CD4-positive, alpha-beta T cell treated with Interleukin-1 beta for 1 hour (primary cell): ENCODE data around the gene TRIP11.

Source experiments
- DNase-seq, 2 donors: peaks; one replicate each; pipeline ENCODE4 v3.0.0-alpha.2; 2020 to 2022

Gene TRIP11

GRCh38 chr14:92009604-92010003, 30.3 kb downstream of the TRIP11 start:
- DNase-seq = no peak

DNA sequence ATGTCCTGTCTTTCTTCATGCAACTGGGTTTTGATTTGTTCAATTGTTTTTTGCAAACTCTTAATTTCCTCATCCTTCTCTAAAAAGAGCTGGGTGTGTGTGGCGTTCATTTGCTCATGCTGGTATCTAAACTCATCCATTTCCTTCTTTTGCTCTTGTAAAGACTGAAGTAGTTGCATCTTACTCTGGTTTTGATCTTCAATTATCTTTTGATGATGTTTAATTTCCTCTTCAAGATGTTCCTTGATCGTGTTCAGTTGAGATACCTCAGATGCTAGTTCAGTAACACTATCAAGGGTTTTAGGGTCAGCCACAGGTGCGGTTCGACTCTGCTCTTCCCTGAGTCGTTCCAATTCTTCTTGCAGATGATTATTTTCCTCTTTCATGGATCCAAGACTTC, 34.8 kb downstream of the TRIP11 start:
- peak in 1 of 2 donors; percentile 1 for DNase-seq

DNA sequence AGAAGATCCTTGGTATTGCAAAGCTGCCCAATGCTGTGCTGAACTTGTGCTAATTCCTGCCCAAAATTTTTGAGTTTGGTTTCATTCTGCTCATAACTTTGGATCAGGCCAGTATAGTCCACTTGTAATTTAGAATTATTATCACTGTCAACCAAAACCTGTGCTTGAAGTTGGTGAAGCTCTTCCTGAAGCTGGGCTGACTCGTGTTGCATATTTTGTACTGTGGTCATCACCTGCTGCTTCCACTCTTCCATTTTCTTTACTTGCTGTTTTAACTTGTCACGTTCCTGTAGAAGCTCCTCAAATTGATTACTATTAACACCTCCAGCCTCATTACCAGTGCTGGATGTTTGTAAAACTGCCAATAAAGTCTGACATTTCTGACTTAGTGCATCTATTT, 35.8 kb downstream of the TRIP11 start:
- no peak for DNase-seq

DNA sequence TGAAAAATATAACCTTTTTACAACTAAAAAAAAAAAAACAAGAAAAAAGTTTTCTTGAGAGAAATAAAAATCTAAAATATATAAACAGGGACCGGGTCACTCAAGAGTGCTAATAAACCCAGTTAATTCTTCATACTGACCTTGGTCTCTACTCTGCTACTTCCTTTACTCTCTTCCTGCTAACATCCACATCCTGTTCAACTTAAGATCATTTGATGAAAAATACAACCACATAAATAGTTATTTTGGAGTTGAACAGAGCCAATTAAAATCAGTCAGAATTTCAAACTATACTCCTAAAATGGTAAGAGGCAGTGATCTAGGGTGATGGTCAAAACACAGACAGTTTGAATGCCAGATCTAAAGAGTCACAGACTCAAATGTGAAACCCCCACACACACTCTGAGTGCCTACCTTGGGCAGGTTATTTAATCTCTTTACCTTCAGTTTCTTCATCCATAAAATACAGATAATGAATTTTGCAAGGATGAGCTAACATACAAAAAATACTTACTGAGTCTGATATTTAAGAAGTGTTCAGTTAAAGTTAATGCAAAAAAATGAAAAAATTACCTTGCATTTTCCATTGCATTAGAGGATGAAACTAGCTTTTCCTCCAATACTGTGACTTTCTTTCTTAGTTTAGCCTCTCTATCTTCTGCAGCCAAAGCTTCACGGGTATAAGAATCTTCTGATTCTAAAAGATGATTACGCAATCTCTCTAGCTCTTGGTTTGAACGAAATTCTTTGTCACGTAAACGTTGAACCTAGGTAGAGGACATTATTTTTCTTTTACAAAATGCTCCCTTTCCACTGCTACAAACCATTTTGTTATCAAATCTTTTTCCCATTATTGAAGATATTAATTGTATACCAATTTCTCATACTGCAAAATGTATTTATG, 40.9 kb downstream of the TRIP11 start:
- DNase-seq = peak in 1 of 2 donors; percentile 2

DNA sequence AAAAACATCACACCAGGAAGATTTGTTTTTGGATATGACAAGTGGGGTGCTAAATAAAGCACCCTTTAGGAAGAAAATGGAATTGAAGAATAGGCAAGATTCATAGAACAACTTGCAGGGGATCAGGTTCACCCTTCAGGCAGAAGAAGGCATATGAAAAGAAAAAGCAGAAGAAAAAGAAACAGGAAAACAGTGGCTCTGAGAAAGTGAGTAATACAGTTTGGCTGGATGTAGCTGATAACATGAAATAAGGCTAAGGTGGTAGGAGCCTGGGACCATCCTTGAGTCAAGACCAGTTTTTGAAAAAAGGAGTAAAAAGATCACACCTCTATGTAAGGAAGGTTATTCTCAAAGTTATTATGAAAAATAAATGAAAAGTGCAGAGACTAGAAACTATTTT, 42.4 kb downstream of the TRIP11 start:
- no peak for DNase-seq

DNA sequence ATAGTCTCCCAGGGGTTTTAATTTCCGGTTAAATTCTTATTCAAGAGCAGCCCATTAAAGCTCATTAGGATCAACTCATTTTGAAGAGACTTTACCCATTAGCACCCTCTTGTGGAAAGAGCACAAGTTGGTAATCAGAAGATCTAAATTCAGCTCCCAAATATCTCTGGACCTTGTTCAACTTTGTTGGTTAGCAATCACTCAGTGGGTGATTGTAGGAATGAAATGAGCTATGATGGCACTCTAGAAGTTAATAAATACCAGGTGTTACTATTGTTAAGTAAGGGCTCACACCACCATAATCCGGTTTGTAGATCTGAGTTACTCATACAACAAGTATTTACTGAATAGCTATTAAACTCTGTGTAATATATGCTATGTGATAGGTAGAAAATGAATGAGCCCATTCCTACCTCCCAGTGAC, 42.9 kb downstream of the TRIP11 start:
- DNase-seq = peak in 1 of 2 donors; percentile 50

DNA sequence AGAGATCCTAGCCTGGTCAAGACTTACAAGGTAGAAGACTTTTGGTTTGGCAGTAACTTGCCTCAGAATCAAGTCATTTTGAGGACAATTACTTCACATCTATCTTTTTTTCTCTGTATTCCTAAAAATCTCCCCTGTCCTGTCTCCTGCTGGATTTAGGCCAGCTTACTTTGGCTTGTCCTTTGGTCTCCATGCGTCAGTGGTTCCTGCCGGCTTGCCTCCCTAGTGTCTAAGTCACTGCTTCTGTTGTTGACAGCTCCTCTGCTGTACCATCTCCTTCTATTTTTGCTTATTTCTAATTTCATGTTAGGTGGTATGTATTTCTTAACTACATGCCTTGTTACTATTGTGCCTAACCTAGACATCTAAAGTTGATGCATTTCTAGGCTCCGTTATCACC, 52.7 kb downstream of the TRIP11 start:
- no peak for DNase-seq

- no peak for DNase-seq
Measured at GRCh38 chr14:91985521-91986255, 54.2 kb downstream of the TRIP11 start.

- DNase-seq = no peak
Measured at GRCh38 chr14:91985008-91985407, 54.9 kb downstream of the TRIP11 start.

DNA sequence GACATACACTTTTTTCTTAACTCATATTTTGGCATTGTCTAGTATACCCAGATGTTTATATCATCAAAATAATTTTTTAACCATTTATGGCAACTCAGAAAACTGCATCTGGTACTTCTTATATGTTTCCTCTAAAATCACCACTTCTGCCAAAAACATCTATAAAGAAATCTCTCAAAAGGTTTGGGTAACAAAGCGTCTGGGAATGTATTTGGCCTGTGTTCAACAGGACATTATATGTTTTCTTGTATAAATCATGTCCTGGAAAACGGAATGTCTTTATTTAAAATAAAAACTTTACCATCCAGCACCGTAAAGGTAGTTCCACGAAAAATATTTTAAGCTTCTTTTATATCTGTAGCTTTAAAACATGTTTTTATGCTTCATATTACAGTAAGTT, 56.3 kb downstream of the TRIP11 start:
- no peak for DNase-seq

DNA sequence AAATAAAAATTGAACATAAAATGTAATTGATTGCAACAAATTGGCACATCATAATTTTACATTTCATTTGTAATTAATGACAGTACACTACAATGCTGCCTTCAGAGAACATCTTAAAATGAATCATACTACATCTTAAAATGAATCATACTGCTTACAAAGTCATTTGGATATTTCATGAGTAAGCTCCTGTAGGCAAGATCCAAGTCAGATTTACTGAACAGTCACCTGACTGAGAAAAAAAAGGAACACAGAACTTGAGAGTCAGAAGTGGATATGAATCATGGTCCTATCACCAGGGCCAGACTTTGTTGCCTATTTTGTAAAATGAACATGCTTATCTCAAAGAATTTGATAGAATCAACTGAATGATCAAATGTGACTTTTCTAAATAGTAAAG, 59.7 kb downstream of the TRIP11 start:
- no peak for DNase-seq

- DNase-seq = no peak
Measured at GRCh38 chr14:91977884-91978283, 62.0 kb downstream of the TRIP11 start.

DNA sequence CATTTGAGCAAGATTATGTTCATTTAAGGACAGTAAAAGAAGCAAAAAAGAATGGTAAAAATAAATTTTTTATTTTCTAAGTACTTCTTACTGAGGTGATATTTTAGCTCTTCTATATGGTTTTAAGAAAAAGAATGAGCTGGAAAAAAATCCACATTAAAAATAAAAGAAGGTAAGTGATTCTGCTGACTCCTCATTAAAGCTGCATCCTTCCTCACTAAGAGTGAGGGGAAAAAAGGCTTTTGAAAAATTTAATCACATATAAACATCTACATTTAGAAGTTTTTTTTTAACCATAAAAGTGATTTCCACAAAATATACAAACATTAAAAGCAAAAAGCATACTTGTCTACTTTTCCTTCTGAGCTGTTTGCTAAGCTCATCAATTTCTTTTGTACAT, 64.1 kb downstream of the TRIP11 start:
- DNase-seq = no peak

DNA sequence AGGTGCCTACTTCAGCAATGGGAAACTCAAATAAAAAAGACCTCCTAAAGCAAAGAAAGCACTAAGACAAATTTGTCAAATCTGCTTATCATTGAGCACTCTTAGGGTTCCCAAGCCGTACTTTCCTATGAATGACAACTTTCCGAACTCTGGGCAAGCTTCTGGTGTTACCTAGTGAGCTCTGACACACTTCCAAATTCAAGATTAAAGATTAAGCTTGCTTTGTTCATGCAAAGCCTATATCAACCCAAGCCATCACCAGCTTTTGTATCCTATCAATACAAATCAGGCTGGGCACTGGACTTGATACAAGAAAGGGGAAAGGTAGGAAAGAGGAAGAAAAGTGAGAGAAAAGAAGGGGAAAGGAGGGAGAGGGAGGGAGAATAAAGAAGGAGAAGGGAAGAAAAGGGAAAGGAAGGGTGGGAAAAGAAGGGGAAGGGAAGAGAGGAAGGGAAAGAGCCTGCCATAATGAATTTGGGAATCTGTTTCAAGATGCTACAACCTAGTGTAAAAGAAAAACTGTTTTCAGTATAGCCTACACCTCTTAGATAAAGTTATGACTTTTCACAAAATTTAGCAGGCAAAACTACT, 68.6 kb downstream of the TRIP11 start:
- DNase-seq = no peak

DNA sequence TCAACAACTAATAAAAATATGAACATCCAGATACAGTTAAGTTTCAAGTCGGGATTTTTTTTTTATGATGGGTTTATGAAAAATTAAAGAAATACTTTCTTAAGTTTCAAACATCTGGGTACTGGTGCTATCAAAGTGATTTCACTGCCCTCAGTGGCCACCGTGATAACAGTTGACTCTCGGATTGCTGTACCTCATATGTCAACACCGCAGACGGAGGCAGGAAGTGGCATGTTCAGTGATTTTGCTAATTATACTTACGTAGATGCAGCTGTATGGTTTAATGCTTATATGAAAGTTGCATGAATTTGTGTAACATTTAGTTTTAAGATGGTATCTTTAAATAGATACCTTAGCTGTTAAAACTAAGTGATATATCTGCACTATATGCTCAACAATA, 71.6 kb downstream of the TRIP11 start:
- DNase-seq = peak; percentile 44 to 47

DNA sequence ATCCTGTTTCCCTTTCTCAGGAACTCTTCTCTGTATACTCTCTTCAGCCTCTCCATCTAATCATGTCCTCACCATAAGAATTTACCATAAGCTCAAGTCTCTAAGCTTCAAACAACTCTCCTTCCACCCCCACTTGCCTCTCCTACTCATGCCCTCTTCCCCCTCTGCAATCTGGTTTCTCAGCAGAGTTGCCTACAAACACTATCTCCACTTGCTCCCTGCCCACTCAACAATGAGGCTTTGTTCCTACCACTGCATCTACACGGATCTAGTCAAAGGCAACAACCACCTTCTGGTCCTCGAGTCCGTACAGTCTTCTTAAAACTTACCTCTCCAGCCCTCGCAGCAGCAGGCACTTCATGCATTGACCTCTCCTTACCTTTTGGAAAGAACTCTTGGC, 75.1 kb downstream of the TRIP11 start:
- DNase-seq = no peak

- DNase-seq = no peak
Measured at GRCh38 chr14:91964011-91964410, 75.8 kb downstream of the TRIP11 start.

- DNase-seq = no peak
Measured at GRCh38 chr14:91963465-91963864, 76.4 kb downstream of the TRIP11 start.

DNA sequence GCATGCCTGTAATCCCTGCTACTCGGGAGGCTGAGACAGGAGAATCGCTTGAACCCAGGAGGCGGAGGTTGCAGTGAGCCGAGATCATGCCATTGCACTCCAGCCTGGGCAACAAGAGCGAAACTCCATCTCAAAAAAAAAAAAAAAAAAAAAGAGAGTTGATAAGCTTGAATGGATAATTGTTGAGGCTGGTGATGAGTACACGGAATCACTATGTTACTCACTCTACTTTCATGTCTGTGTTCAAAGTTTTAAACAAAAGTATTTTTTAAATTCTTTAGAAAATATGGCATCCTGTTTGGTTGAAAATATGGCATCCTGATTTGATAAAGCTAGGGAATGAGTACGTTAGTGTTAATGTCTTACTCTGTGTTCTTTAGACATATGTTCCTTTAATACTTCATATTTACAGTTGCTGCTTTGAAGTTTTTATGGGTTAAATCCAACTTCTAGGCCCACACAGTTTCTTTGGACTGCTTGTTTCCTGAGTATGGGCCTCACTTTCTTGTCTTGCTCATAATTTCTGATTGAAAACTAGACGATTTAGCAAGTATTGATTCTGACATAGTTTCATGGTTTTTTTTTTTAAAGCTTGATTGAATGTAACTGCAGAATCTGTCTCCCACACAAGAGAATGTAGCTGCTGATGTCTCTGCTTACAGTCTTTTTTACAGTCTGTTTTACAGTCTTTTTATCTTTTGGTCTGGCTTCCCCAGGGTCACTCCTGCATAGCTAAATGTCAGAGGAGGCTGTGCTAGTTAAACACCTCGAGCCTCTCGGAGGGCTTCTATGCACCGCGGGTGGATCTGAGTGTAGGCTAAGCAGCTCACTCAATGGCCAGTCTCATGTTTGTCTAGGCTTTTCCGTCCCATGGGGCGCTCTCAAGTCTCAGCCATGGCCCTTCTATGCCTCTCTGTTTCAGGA, 78.3 kb downstream of the TRIP11 start:
- DNase-seq = no peak

- no peak for DNase-seq
Measured at GRCh38 chr14:91957876-91958313, 82.0 kb downstream of the TRIP11 start.

GRCh38 chr14:91956616-91957015, 83.2 kb downstream of the TRIP11 start:
- DNase-seq = no peak

DNA sequence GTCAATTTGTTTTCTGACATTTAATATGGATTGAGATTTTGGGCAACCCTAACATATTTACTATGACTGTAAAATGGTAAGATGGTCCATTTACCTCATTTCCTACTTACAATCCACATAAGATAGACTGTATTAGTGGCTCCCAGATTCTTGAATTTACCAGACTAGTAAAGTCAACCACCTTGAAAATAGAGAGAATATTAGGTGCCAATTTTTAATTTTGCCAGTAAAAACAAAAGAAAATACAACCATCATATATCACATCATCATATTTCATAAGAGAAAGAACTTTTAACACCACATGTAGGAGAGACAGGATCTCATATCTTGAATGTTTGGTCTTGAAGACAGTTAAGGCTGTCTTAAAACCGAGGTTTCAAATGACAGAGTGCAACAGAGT, 84.7 kb downstream of the TRIP11 start:
- no peak for DNase-seq
